NCI-H345 treated with DMSO at 0.1 percent for 48 hours (cell line): Measurements from ENCODE around the gene COPS8.
A peak's percentile ranks its signal among the peaks of the same experiment; 100 is the strongest.

Source experiments
- DNase-seq: peaks from one replicate; lab custom pipeline; 2025; ENCODE audit not compliant: unreplicated experiment; lab: John Stamatoyannopoulos, UW

The COPS8 gene

DNA sequence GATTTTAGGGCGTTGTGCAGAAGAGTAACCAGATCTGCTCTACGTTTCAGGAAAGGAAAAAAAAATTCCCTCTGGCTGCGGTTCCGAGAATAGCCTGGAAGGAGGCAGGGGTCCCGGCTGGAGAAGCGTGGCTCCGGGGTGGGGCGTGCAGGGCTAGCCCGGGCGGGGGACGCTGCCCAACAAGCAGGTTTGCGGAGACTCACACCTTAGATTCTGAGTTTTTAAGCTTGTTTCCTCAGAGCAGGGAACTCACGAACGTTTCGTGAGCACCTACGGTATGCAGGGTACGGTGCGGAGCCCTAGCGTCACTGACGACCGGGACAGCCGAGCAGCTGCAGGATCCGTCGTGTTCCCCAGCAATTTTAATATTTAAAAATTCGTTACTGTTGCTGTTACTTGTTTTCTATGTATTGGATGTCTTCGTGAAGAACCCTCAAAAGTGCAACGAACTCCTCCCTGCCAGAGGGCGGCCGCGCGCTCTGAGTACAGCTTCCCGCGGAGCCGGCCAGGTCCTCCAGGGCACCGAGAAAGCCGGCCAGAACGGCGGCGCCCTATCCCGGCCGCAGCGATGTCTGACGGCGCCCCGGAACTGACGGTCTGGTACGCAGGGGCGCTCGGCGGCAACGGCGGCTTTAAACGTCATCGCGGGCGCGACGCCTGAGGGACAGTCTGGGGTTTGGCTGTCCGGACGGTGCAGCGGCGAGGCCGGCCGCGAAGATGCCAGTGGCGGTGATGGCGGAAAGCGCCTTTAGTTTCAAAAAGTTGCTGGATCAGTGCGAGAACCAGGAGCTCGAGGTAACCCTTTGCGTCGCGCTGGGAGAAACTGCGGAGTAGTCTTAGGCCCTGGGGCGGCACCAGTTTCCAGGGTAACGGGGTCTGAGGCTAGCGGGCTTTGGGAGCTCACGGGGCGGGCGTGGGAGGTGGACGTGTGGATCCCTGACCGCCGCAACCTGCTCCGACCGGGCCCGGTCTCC is at the start of gene COPS8:
TSS of gene COPS8 (plus strand) at position 642 of the 974 bp plus-strand sequence. CDS start at position 718, 76 bp downstream.
- peak; percentile 88 for DNase-seq

DNA sequence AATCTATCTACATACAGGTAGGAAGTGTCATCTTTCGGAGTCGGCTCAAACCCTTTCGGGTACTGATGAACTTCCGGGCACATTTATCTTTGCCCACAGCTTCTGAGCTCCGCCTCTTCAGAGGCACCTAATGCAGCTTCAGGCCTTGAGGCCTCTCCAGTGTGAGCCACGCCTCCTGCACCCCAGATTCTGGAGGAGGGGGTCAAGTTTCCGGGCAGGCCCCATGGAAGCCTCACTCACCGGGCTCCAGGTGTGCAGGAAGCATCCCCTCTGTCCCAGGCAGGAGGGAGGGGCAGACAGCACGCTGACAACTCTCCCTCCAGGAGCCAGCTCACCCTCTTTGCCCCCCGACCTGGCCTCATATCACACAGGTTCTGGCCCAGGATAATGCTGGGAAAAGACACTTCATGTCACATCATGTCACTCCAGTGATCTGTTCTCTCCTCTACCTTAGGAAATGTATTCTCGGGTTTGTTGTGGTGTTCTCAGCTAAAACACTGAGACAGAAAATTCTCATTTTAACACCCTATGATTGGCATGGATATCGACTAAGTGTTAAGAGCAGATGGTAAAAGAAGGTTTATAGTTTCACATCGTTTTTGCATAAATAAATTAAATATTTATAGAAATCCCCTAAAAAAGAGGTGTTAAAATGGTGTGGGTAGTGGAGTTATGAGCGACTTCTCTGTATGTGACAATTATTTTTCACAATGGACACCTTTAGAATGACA is 46.2 kb upstream of the COPS8 start:
- no peak for DNase-seq

DNA sequence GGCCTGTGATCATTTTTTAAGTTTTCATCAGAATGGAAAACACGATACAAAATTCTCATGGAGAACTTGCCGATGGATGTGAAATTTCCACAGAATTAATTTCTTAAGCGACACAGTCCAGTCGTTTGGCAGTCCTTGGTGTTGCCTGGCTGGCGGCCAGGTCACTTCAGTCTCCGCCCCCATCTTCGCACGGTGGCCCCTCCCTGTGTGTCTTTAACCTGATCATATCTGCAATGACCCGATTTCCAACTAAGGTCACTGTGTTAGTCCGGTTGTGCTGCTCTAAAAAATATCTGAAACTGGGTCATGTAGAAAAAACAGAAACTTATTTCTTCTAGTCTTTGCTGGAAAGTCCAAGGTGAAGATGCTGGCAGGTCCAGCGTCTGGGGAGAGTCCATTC is 44.5 kb upstream of the COPS8 start:
- no peak for DNase-seq

DNA sequence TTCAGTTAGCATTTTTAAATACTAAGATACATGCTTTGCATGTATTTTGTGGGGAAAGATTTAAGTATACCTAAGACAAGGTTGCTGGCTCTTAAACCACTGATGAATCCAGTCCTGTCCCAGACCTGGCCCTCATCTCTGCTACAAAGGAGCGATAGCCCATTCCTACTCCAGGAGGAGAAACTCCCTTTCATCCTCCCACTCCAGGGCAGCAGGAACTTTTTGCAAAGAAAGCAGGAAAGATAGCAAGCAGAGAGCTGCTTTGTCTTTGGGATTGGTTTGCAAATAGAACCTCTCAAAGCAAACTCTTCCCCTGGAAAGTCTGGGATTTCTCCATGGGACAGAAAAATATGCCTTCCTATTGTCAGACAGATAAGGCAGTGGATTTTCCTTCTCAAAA is 43.6 kb upstream of the COPS8 start:
- no peak for DNase-seq

DNA sequence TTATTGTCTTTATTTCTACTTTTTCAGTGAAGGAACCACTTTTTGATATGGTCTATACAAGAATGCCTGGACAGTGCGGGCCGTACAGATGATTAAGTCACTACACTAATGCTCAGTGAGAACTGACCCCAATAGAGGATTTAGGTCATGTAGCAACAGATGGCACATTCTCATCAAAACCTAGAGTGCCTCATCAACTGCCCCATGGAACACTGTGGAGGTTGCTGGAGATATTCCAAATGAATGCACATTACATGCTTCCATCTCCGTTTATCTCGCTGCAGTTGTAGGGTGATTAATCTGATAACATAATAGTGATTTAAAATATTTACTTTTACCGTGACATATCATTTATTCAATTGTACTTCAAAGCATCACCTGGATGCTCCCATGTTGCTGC is 41.8 kb upstream of the COPS8 start:
- no peak for DNase-seq

DNA sequence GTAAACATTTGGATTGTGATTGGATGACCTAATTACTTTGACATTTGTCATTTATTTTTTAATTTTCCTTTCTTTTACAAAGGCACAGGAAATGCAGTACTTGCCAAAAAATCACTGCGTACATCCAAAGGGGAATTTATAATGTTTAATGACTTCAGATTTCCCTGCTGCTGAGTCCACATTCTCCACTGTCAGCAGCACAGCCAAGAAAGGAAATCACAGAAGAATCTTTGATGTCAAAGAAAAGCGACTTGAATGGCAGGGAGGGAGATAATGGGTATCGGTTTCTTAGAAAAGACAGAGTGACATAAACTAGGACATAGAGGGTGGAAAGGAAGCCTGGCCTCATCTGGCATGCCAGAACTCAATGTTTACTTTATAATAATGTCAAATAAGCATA is 41.4 kb upstream of the COPS8 start:
- DNase-seq = no peak

DNA sequence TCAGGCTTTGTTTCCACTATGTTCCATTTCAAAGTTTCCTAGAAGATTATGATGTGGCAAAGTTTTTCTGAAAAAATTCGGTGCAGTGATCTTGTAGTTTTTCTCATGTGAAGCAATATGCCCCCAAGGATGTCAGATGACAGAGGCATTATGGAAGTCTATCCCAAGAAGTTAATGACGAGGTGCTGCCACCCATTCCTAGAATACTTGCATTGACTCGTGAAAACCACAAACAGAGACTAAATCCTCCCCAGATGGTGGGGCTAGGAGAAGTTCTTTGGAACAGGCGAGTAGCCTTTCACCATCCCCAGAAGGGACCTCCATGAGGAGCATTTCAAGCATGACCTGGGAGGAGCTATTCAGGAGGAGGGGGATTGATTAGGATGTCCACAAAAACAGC is 40.2 kb upstream of the COPS8 start:
- DNase-seq = no peak

DNA sequence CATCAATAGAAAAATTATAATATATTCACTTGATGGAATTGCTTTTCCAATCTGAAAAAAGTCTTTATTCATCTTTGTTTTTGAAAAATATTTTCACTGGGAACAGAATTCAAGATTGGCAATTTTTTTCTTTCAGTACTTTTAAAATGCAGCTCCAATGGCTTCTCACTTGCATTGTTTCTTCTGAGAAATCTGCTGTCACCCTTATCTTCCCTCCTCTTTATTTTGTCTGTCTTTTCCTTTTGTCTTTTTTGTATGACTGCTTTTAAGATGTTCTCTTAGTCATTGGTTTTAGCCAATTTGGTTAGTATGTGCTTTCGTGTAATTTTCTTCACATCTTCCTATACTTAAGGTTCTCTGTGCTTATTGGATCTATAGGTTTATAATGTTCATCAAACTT is 37.1 kb upstream of the COPS8 start:
- no peak for DNase-seq

DNA sequence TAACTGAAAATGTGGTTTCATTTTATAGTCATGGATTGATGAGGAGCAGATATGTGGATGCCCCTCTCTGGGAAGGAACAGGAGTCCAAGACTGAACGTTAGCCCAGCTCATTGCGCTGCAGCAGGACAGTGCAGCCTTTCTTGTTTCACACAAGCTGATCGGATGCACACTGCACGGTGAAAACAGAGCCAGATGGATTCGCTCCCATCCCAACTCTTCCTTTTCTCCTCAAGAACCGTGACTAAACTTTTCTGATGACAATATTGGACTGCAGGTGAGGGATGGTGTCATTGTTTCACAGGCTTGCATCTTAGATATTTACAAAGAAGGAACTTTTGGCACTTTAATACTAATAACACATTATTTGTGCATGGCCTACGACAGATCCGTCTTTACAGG is 33.8 kb upstream of the COPS8 start:
- DNase-seq = no peak

DNA sequence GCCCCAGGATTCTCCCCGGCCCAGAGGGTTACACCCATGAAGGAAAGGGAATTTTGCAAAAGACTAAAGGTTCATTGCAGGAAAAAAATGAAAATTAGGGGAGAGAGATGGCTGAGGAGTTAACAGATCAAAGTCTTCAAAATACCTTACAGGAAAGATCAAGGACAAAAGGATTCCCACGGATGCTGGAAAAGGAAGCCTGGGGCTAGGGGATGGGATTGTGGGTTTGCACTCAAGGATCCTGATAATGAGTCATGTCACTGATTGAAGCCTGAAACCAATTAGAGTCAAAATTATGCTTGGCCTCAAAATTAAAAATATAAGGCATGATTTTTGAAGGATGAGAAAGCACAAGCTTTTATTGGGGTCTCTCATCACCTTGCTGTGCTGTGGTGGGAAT is 32.6 kb upstream of the COPS8 start:
- no peak for DNase-seq

DNA sequence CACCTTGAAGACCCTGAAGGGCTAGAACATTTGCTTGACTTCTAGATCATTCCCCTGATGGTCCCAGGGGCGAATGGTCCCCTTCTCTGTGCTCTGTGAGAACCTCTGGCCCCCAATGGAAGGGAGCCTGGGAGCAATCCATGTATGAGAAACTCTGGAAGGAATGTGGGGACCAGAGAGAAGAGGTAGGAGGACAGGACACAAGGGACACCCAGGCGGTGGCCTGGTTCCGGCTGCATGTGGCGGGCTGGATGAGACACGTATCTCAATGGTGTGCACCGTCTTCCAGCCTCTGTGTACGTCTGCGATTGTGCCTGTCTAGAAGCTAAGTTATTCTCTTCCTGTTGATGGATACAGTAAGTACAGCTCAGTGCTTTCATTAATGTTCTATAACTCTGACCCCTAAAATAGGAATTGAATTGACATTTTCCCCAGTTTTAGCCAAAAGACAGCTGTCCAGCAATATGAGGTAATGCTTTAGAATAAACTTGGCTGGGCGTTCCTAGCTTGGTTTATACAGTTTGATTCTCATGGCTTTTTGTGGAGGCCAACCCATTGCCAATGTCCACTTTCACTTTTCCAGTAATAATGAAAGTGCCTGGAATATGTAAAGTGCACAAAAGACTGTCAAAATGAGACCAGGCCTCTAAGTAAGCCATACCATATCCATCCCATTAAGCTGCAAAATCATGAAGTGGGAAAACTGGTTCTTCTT is 30.1 kb upstream of the COPS8 start:
- no peak for DNase-seq

DNA sequence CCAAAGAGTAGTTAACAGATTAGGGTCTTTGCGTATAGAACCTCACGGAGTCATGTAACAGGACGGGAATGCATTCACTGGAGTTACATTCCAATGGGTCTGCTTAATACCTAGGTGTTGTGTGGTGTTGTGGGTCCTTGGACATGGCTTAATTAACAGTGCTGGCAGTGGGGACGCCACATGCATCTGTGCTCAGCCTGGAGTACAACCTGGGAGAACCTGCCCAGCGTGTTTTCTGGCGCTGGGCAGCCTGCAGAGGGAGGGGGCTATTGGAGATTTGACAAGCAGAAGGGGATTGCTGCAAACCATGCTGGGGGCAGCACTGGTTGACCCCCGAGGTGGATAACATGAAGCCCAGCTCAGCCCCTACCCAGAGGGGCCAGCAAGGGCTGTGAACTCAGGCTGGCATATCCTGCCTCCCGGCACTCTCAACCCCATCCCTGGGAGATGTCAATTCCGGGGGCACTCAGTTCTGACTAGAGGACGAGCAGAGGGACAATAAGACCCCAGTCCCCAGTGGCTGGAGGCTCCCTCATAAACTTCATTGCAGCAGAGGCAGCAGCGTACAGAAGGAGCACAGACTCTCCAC is 29.3 kb upstream of the COPS8 start:
- no peak for DNase-seq

DNA sequence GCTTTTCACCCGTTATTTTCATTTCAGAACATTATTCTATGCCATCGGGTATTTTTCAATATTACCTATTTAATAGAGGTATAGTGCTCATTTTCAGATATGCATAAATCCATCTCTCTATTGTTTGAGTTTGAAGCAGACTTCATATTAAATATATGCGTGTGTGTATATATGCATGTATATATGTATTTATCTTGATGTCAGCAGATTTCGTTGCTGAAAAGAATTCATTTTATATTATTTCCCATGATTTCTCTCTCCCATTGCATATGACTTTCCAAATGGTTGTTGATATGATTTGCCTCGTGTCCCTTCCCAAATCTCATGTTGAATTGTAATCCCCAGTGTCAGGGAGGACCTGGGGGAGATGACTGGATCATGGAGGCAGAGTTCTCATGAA is 28.6 kb upstream of the COPS8 start:
- no peak for DNase-seq

DNA sequence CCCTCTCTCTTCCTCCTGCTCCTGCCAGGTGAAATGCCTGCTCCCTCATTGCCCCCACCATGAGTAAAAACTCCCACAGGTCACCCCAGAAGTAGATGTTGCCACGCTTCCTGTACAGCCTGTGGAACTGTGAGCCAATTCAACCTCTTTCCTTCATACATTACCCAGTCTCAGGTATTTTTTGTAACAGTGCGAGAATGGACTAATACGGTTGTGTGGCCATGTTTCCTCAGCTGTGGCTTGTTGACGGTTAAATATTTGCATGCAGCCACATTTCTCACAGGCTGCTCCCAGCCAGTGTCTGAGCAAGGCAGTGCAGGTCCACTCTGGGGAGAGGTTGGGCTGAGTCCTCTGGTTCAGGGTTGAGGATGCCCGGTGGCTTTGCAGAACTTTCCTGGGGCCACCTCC is 27.8 kb upstream of the COPS8 start:
- no peak for DNase-seq

DNA sequence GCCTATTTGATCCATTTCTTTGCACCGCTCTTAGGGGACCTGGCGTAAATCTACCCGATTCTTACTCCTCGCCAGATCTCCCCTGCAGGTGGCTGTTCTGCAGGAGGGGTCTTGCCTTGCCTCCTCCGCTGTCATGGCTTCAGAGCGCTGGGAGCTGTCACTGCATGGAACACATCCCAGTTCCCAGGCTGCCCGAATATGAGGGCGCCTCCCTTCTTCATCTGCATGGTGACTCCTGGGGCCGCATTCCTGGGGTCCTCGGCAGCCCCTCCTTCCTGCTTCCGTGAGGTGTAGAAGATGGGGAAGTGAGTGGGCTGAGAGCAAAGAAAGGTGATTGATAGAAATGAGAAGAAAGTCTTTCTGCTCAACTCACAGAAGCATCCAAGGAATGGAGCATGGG is 27.3 kb upstream of the COPS8 start:
- no peak for DNase-seq

DNA sequence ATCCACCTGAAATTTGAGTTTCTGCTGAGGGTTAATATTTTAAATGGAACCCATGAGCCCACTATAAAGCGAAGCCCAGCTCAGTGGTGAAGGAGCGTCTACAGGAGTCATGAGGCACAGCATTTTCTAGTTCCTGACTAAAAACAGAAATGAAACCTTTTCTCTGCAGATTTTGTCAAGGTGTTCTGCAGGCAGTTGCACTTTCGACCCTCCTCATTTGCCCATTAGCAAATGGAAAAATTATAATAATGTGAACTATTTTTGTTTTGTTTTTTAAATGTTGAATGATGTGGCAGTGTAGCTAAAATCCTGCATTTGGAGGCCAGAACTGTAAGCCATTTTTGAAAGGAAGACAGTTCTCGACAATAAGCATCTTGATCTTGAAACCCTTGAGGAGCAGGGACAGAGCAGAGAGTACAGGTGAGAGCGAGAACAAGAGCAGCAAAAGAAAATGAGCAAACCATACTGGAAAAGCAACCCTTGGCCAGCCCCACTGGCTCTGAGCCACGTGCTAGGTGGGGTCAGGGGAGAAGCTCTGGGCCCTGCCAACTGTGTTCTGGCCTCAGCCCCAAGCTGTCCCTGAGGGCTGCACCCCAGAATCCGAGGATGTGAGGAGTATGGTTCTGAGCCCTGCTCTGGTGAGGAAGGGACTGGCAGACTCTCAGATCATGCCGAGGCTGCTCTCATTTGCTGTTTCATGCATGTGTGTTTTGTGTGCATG is 26.4 kb upstream of the COPS8 start:
- DNase-seq = no peak

DNA sequence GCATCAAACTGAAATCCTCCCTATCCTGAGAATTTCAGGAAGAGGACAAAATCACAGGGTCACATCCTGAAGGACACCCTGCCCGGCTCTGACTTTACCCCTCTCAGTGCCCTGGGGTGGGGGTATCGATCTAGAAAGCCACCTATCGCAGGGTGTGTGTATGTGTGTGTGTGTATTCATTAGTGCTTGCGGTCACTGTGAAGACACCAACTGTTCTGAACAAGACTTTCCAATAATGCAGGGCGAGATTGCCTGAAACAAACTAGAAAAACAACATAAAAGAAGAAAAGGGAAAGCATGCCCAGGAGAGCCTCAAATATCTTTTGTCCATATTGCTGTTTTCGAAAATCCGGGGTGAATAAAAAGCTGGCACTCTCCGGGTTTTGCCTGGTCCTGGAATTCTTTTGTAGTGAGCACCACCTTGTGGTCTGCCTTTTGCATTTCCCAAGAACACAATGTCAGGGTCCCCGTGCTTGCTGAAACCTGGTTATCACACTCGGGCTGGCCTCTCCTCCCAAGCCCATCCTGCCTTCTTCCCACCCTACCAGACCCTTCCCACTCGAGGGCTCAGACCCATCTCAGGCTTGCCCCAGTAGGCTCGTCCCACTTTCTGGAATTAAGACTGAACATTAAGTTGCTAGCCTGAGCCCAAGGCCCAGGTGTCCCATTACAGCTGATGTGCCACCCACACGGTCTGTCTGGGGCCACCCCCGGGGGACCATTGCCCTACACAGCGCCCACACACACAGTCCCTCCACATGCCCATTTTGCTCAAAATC is 25.0 kb upstream of the COPS8 start:
- peak; percentile 48 for DNase-seq

DNA sequence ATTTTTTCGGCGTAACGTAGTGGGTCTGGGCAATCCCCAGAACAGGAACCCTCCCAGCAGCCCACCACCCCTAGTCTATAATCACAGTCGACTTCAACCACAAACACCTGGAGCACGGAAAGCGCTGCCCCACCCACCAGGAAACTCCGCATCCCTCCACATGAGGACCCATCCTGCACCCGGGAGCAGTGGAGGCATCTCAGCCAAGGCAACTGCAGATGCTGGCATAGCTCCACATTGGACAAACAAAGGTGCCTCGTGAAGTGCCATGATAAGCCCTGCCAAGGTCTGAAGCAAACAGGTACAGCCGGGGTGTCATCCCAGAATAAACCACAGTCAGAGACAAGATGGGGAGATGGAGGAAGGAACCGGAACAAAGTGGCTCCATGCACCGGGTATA is 24.3 kb upstream of the COPS8 start:
- no peak for DNase-seq

DNA sequence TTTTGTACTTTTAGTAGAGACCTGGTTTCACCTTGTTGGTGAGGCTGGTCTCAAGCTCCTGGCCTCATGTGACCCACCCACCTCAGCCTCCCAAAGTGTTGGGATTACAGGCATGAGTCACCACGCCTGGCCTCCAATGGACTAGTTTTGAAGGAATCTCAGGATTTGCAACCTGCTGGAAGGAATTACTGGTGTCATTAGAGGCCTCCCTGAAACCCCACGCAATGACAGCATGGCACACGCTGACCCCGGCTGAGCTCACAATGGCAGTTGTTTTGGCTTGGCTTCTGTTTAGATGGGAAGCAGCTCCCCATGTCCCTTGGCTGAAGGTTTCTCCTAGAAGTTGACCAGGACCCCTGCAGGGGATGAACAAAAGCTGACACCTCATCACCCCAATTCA is 23.1 kb upstream of the COPS8 start:
- no peak for DNase-seq
